ENCODE data around the gene AGPAT3.

The AGPAT3 gene

DNA sequence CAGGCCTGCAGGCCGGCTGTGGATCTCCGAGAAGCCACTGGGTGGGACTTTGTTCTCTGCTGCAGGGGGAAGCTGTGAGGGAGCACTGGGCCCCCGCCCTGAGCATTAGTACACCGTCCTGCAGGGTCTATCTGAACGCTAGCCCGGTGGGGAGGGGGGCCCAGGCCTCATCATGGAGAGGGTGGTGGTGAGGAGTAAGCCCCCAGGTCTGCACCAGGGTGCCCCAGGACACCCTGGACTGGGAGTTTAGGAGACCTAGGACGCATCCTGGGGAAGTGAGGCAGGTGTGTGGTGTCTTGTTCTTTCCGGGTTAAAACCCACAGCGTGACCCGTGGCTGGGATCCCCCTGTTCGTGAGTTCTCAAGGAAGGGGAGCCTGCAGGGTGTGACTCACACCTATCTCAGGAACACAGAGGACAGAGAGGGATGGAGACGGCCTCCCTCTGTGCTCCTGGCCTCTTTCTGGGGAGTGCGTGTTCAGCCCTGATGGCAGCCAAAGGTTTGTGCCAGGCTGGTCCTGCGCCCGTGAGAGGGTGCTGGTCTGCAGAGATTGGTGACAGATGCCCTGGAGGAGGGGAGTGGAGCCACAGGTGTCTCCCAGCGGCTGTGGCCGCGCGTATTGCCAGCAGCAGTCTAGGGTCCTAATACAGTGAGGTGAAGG is 44.8 kb downstream of the AGPAT3 start:
- no peak for DNase-seq

DNA sequence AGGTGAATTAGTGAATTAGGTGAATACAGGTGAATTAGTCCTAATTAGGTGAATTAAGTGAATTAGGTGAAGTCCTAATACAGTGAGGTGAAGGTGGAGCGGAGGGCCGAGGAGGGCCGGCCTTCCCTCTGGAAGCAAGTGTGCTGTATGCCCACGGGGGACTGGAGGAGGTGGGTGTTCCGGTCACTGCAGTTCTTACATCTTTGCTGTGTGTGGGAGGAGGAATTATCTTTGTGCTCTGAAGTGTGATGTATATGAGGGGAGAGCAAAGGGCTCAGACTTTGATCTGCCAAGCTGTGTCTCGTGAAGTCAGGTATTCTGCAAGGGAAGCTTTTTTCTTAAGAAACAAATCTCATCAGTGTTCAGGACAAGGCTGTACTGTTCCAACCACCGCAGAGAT is 45.4 kb downstream of the AGPAT3 start:
- DNase-seq: no peak

DNA sequence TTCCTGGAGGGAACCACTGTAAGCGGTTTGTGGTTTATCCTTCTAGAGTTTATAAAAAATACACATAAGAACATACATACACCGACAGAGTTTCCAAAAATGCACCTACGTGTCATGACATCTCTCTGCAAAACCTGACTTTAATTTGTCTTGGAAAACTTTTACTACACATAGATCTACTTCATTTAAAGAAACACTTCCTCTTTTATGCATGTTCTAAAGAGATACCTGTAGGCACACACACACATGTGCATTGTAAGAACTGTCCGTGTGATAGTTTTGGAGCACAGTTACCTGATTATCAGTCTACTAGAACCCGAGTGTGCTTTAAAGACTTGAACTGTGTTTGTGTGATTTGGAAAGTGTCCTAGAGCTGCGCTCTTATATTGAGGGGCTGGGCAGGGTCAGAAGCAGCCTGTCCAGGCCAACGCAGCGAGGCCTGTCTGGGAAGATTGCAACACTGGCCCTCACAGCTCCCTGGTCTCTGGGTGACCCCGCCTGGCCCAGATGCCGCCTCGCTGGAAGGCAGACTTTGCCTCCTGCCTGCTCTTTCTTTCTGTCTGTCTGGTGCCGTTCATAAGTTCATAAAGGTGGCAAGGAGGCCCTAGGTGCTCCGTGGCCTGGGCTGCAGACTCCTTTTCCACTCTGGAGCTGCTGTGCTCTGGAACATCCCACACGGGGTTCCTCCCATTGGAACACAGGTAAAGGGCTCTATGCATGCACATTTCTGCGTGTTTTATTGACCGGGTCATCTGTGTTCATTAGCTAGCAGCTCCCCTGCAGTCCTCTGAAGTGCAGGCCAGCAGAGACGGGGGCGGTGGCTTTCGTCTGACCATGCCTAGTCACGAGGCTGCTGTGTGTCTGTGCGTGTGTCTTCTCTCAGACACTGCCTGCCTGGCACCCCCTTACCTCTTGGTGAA is 46.3 kb downstream of the AGPAT3 start:
- no peak for DNase-seq

DNA sequence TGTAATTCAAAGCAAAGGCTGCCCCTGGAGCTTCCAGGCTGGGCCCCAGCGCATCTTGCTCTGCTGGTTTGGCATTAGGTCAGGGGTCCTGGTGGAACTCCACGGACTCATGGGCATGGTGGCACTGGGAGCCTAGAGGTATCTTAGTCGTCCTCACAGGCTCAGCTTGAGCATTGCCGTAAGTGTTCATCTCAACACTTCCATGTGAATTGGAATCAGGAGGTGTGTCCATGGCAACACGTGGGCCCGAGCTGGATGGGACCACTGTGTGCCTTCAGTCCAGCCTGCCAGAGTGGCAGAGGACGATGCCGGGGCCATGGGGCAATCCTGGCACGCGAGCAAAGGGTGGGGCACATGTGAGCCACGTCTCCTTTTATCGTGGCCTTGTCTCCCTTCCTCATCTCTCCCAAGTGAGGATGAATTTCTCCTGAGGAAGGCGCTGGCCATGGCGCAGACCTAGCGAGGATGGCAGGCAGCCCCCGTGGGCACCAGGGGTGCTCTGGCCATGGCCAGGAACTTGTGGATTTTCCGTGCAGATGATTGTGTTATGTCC is 47.0 kb downstream of the AGPAT3 start:
- no peak for DNase-seq

DNA sequence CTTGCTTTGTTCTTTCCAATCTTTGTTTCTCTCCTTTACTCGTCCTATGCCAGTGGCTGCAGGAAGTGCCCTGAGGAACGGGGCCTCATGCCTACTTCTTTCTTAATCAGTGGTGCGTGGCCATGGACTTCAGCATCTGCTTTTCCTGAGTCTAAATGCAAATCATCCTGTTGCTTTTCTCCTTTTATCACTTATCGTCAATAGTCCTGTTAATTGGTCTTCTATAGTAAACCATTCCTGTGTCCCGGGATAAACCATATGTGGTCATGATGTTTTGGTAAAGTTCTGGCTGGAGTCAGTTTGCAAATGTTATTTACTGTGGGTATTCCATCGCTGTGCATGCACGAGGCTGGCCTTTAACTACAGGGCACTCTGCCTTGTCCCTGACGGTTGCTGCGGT is 47.5 kb downstream of the AGPAT3 start:
- no peak for DNase-seq

DNA sequence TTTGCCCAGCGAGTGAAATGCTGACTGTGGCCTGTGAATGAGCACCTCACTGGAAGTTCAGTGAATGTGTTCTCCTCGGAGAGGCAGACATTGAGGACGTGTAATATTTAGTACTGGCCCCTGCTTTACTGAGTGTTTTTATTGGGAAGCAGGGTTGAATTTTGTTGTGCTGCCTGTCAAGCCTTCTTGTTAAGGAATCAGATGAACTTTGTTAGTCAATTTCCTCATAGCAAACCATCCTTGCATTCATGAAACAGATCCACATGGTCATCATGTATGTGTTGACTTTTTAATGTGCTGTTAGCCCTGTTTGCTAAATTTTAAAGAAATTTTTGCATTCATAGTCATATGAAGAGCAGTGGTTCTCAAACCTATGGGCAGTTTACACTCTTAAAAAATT is 47.9 kb downstream of the AGPAT3 start:
- no peak for DNase-seq

DNA sequence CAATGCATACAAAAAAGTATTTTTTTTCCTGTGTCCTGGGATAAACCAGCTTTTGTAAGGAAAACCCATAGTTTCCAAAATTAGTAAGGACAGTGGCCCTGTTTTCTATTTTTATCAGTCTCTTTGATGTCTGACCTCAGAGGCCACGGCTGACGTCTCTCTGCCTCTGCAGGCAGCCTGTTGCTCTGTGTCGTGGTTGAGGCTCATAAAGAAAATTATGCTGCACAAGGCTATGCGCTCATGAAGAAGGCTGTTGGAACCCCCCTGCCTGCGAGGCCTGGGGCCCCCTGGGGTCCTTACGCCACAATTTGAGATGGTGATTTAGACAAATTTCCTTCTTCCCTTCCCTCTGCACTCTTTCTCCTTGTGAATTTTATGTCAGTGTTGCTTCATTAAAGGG is 48.9 kb downstream of the AGPAT3 start:
- DNase-seq: no peak

DNA sequence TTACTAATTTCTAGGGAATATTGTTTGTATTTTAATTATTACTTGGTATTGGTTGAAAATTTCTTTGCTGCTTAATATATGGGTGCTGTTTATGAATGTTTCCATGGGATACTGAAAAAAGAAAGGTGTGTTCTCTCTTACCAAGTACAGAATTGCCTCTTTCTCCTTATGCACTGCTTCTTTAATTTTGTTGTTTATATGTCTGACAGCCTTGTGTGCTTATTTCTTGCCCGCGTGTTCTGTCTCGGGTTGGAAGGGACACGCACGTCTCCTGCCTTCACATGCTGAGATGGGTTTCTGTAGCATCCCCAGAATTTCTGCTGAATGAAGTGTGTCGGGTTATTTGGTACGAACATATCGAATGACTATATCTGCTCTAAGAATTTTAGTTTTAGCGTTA is 51.1 kb downstream of the AGPAT3 start:
- DNase-seq: no peak

DNA sequence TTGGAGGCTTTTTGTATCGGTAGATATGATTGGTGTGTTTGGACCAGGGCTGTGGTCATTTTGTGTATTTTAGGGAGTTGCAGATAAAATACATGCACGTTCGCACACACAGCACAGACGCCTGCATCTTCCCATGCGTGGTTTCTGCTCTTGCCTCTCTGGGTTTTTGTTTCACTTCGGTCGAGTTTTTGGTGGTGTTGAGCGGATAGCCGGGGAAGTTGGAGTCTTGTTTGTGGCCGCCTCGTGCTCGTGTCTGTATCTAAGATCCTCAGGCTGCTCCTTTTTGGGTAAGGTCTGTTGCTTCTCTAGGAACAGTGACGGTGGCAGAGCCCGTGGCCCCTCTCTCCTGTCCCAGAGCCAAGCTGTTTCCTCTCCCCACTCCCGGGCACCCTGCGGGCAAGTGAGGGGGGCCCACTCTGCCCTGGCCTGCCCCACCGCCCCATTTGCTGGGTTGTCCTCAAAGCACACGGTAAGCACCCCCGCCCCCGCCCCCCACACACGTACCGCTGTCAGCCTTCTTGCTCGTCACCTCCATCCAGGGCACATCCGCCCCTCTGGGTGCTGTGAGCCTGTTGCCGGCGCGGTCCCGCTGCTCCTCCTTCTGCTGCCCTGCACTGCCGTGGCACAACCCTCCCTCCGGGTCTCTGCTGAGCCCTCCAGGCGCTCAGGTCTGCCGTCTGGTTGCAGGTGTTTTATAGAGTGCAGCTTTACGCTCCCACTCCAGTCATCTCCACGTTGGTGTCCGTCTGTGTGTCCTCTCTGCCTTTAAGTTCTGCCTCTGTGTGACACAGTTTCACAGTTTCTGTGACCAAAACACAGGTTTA is 51.9 kb downstream of the AGPAT3 start:
- DNase-seq: no peak

DNA sequence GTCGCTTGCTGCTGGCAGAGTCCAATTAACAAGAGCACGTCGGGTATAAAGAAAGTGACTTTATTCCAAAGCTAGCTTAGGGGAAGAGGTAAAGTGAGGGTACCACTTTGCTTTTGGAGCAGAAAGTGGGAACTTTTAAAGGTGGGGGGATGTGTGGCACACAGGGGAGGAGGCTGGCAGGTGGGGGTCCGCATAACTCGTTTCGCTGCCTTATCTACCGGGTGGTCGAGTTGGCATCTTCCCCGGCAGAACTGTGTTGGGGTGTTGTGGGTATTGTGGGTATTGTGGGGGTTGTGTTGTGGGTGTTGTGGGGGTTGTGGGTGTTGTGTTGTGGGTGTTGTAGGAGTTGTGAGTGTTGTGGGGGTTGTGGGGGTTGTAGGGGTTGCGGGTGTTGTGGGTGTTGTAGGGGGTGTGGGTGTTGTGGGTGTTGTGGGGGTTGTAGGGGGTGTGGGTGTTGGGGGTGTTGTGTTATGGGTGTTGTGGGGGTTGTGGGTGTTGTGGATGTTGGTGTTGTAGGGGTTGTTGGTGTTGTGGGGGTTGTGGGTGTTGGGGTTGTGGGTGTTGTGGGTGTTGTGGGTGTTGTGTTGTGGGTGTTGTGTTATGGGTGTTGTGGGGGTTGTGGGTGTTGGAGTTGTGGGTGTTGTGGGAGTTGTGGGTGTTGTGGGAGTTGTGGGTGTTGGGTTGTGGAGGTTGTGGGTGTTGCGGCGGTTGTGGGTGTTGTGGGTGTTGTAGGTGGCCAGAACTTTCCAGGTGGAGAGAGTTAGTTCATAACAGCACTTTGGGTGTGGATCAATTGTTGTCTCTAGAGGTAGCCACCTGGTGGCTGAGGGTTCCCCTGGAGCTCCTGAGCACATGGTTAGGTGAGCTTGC is 52.7 kb downstream of the AGPAT3 start:
- DNase-seq: no peak

DNA sequence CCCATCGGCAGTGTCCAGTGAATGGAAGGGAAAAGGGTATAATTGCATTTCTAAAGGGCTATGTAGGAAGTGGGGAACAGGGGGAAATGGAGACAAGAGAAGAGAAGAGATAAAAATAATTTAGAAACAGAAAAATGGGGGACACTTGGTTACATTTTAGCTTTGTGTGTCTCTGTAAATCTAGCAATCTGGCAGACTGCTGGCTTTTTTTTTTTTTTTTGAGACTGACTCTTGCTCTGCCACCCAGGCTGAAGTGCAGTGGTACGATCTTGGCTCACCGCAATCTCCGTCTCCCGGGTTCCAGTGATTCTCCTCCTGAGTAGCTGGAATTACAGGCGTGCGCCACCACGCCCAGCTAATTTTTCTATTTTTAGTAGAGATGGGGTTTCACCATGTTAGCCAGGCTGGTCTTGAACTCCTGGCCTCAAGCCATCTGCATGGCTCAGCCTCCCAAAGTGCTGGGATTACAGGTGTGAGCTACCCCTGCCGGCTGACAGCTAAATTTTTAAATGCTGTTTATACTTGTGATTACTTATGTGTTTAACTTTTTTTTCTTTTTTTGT is 53.4 kb downstream of the AGPAT3 start:
- no peak for DNase-seq

DNA sequence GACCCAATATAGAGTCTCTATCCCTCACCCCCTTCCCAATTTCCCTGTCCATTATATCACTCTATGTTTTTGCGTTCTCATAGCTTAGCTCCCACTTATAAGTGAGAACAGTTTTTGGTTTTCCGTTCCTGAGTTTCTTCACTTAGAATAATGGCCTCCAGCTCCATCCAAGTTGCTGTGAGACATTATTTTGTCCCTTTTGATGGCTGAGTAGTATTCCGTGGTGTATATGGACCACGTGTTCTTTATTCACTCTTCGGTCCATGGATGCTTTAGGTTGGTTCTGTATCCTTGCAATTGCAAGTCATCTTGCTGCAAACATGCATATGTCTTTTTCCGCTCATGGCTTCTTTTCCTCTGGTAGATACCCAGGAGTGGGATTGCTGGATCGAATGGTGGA is 54.3 kb downstream of the AGPAT3 start:
- DNase-seq: no peak

DNA sequence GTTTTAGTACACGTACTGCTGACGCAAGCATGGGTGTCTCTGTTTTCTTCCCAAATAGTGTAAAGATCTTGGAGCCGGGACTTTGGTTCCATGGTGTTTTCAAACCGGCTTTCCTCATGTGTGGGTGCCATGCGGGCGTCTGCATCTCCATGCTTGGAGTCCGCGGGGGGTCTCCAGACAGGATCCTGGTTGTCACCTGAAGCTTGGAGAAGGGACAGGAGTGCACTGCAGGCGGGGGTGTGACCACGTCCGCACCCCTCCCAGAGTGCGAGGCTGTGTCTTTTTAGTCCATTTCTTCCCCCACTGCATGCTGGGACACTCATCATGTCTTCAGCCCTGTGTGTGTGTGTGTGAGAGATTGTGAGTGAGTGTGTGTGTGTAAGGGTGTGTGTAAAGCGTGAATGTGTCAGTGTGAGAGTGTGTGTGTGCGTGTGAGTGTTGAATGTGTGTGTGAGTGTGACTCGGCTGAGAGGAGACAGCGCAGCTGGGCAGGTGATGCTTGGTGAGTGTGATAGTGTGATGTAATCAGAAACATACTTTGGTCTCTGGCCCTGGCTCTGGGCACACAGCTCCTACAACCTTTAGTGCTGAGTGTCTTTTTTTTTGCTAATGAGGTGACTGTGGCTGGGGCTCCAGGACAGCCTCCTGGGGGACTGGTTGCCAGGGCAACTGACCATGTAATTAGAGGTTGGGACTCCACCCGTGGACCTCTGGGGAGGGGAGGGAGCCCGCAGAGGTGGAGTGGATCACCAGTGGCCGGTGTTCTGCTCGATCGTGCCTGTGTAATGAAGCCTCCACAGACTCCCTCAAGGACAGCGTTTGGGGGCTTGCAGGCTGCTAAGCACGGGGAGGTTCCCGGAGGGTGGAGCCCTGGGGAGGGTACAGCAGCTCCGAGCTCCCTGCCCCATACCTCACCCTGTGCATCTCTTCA is 55.1 kb downstream of the AGPAT3 start:
- no peak for DNase-seq

DNA sequence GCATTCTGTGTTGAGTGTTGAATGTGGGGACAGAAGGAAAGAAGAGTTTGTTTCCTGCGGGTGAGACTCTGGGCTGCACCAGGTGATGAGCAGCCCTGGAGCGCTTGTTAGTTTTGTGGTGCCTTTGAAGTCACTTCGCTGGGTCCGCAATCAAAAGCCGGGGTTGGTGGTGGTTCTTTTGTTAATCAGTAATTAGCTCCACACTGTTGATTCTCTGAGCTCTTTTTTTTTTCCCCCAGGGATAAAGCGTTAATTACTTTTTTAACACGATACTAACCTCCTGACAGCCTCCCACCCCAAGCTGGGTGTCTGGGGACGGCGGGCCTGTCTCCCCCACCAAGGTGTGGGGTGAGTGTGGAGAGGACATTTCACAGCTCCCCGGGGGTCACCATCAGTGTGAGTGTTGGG is 56.6 kb downstream of the AGPAT3 start:
- no peak for DNase-seq

DNA sequence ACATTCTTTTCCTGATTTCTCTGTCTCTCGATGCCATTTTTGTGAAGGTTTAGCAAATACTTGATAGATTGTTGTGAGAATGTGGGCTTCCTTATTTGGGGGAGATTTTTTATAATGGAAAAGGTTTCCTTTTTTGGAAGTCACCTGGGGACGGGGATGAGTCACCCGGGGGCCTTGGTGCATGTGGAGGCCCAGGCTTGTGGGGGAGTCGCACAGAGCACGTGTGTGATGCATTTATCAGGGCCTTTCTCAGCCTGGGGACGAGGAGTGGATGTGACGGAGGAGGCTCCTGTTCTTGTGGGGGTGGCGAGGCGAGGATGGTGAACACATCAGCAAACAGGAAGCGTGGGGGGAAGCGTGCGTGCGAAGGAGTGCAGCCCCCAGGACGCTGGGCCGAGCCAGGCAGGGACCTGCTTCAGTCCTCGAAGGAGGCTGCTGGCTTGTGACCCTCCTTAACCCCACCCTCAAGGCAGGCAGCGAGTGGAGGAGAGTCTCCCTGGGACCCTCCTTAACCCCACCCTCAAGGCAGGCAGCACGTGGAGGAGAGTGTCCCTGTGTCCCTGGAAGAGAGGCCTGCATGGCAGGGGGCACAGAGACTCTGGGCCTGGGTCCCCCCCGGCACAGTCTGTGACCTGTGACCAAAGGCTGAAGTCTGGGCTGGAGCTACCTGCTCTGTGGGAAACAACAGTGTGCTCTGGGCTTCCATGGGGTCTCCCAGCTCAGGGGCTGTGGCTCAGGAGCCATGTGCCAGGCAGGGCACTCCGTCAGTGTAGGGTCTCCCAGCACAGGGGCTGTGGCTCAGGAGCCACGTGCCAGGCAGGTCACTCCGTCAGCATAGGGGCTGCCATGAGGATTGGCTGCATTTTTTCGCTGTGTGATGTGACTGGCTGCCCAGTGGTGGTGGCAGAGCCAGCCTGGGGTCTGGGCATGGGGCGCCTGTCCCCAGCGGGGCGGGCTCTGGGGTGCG is 57.2 kb downstream of the AGPAT3 start:
- no peak for DNase-seq

DNA sequence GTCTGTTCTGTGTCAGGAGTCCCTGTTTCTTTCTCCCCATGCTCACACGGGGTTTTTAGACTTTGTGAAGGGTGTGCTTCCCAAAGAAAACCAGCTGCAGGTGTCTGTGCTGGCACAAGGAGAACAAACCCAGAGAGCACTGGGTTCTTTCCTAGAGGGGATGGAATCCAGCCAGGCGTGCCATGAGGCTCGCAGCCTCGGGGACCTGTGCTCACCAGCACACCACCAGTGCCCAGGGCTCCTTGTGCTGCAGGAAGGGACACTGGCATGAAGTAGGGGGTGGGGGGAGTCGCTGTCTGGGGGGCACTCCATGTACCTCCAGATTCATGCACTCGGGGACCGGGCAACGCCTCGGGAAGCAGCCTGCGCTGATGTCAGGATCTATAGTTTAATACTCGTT is 57.9 kb downstream of the AGPAT3 start:
- DNase-seq: no peak

DNA sequence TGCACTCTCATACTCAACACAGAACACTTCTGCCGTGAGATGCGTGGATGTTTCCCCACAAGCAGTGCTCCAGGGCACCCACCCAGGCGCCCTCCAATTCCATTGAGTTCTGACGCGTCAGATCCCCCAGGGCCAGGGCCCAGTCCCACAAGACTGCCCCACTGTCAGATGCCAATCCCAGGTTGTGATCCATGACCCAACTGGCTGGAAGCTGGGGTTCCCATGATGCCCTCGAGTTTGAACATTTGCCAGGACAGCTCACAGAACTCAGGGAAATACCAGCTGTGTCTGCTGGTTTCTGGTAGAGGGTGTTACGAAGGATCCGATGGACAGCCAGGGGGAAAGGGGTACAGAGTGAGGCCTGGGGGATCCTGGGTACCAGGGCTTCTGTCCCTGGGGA is 58.4 kb downstream of the AGPAT3 start:
- DNase-seq: no peak

DNA sequence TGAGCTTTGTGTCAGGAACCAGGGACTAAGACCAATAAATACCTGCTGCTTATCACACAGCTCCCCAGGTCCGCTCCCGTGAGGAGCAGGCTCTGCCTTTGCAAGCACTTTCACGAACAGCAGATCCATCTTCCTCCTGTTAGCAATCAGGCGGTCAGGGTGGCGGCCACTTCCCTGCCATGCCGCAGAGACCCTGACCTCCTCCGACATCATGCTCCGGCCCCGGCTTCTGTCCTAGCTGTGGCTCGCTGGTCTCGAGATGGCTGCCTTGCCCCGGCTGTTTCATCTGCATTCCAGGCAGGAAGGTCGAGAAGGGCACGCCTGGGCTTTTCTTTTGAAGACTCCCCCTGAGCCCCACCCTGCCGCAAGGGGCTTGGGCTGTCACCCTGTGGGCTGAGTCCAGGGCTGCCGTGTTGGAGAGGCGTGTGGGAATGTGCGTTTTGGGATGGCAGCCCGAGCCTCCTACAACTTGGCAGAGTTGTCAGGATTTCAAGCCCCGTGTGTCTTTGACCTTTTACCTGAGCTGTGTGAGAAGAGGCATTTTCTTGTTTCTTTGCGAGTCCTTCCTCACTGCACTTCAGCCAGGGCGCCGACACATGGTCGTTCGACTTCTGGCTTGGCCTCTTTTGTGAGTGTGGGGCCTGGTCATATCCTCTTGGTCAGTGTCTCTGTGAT is 59.5 kb downstream of the AGPAT3 start:
- no peak for DNase-seq

DNA sequence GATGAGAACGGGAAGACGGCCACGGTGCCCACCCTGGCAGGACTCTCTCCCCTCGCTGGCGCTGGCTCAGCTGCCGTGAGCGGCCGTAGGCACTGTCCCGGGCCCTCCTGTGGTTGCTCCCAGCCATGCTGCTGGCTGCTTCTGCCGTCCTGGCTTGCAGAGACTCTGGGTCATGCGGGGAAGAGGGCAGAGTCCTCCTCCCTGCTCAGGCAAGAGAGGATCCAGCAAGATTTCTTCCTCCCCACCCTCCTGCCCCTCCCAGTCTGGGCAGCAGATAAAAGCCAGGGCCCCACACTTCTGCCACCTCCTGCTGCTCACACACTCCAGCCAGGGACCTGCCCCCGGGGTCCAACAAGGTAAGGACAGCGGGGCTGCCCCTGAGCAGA is 60.1 kb downstream of the AGPAT3 start:
- DNase-seq: no peak

All from SIG-M5 (cell line).